K562 (cell line): ENCODE results near the gene REX1BD. TPM values are rescaled to one million over a fixed set of nuclear protein-coding genes. Genes with fewer than 3 reads are reported as not detected.

Source experiments
- CBX8 ChIP-seq: fragments of 200-600 bp; sonication (generic); IDR thresholded peaks from 2 replicates; pipeline ENCODE4 v1.6.1; 2012; ENCODE audit warnings: borderline replicate concordance, mixed run types, low read depth, mild to moderate bottlenecking, moderate library complexity, mixed read lengths, low read length, control low read depth, inconsistent platforms; ENCODE audit not compliant: poor library complexity, severe bottlenecking; ENCODE audit errors: extremely low read depth
- ETS2 ChIP-seq: IDR thresholded peaks from 2 replicates; pipeline ENCODE4 v1.6.1; 2016; ENCODE audit warnings: borderline replicate concordance, missing genetic modification characterization, mild to moderate bottlenecking, moderate library complexity, missing compliant biosample characterization; ENCODE audit not compliant: poor library complexity, severe bottlenecking
- FOXJ2 ChIP-seq: fragments of 200-800 bp; sonication (Bioruptor generic); IDR thresholded peaks from 2 replicates; pipeline ENCODE4 v1.6.1; 2016; ENCODE audit warnings: missing genetic modification characterization, missing compliant biosample characterization
- HDAC6 ChIP-seq: IDR thresholded peaks from 2 replicates; pipeline ENCODE4 v1.6.1; 2012; ENCODE audit warnings: low read depth, mild to moderate bottlenecking, control low read depth, inconsistent platforms, low read length, moderate library complexity
- HLTF ChIP-seq: fragments of 450-650 bp; IDR thresholded peaks from 2 replicates; pipeline ENCODE4 v1.6.1; 2016
- HNRNPLL ChIP-seq: fragments of 200-400 bp; formaldehyde crosslinking; IDR thresholded peaks from 2 replicates; pipeline ENCODE4 v1.6.1; 2017; ENCODE audit warnings: low read length, low read depth, mild to moderate bottlenecking; ENCODE audit not compliant: poor library complexity, severe bottlenecking
- JUNB ChIP-seq: fragments of 450-650 bp; formaldehyde crosslinking; conservative IDR thresholded peaks from 2 replicates; pipeline ENCODE4 v1.4.0; 2020; ENCODE audit warnings: mild to moderate bottlenecking
- MXI1 ChIP-seq: IDR thresholded peaks from 2 replicates; pipeline ENCODE4 v1.6.1; 2011; ENCODE audit warnings: low read depth, mild to moderate bottlenecking, improper control_type of control experiment, low read length
- NCOA2 ChIP-seq, 2 experiments: fragments of 450-650 bp; IDR thresholded peaks; 2 replicates each; pipeline ENCODE4 v1.6.1; 2018; ENCODE audit warnings: mild to moderate bottlenecking in 2 of 2, moderate library complexity in 1 of 2; ENCODE audit not compliant: partially characterized antibody in 2 of 2
- NEUROD1 ChIP-seq: fragments of 150-350 bp; IDR thresholded peaks from 2 replicates; pipeline ENCODE4 v1.6.1; 2014; ENCODE audit warnings: borderline replicate concordance, low read length, low read depth; ENCODE audit not compliant: partially characterized antibody
- PRMT5 ChIP-seq: sonication (generic); formaldehyde crosslinking; IDR thresholded peaks from 2 replicates; pipeline ENCODE4 v1.5.0; 2020; ENCODE audit warnings: missing genetic modification reagents
- RBM39 ChIP-seq: fragments of 200-400 bp; formaldehyde crosslinking; optimal IDR thresholded peaks from 2 replicates; pipeline ENCODE3; 2018; ENCODE audit warnings: low read depth, low read length
- SIN3B ChIP-seq: fragments of 450-650 bp; IDR thresholded peaks from 2 replicates; pipeline ENCODE4 v1.6.1; 2017; ENCODE audit warnings: low read depth, mild to moderate bottlenecking, moderate library complexity
- SREBF2 ChIP-seq: sonication (generic); formaldehyde crosslinking; IDR thresholded peaks from 2 replicates; pipeline ENCODE4 v1.4.0; 2020; ENCODE audit warnings: mild to moderate bottlenecking, missing genetic modification reagents
- TAF15 ChIP-seq: fragments of 200-400 bp; formaldehyde crosslinking; IDR thresholded peaks from 2 replicates; pipeline ENCODE4 v1.6.1; 2017; ENCODE audit warnings: mild to moderate bottlenecking, low read depth, low read length, moderate library complexity
- TCFL5 ChIP-seq: fragments of 250-450 bp; sonication (Bioruptor Pico); conservative IDR thresholded peaks from 2 replicates; pipeline ENCODE4 v1.6.1; 2021; ENCODE audit warnings: mild to moderate bottlenecking, moderate library complexity, matching md5 sums
- ZBED1 ChIP-seq: IDR thresholded peaks from 2 replicates; pipeline ENCODE4 v1.6.1; 2014
- ZKSCAN3 ChIP-seq: fragments of 250-450 bp; sonication (Bioruptor Pico); IDR thresholded peaks from 2 replicates; pipeline ENCODE4 v1.4.0; 2020
- ZNF12 ChIP-seq: sonication (generic); formaldehyde crosslinking; IDR thresholded peaks from 2 replicates; pipeline ENCODE4 v1.4.0; 2020; ENCODE audit warnings: mild to moderate bottlenecking, missing genetic modification reagents
- ZNF165 ChIP-seq: fragments of 250-450 bp; sonication (Bioruptor Pico); IDR thresholded peaks from 2 replicates; pipeline ENCODE4 v1.4.0; 2020; ENCODE audit warnings: borderline replicate concordance
- ZNF778 ChIP-seq: fragments of 450-650 bp; formaldehyde crosslinking; IDR thresholded peaks from 2 replicates; pipeline ENCODE4 v1.4.0; 2020; ENCODE audit warnings: mild to moderate bottlenecking, moderate library complexity
- polyA plus RNA-seq, 8 experiments: library from polyadenylated mRNA; depleted of rRNA in 4 of 8; stranded (reverse) in 5 of 8; unstranded in 3 of 8; fragments of >200 nt; fragmentation: Nextera tagmentation in 2 of 8; fragmentation: Illumina TruSeq in 1 of 8; extraction: Ambion mirVana in 2 of 8; extraction: Trizol in 1 of 8; gene quantifications; 2 replicates each; pipeline versions ENCODE4 v1.2.1 to v1.2.3, GENCODE V29; 2011 to 2014; ENCODE audit warnings: inconsistent platforms in 1 of 8, missing spikeins in 1 of 8
- total RNA-seq, 7 experiments: library from RNA; depleted of rRNA in 6 of 7; stranded (reverse); fragments of >200 nt in 6 of 7; fragmentation: Illumina TruSeq in 2 of 7; extraction: Trizol in 2 of 7; gene quantifications; 2 replicates each; pipeline versions ENCODE4 v1.2.1 to v1.2.3, GENCODE V29; 2011 to 2021; ENCODE audit warnings: low replicate concordance in 1 of 7
- TF ChIP-seq, protein P1 (sequence below): sonication (generic); formaldehyde crosslinking; IDR thresholded peaks from 2 replicates; pipeline ENCODE4 v1.8.1; 2023; ENCODE audit warnings: mild to moderate bottlenecking, missing genetic modification reagents
- TF ChIP-seq, protein P2 (sequence below): sonication (generic); formaldehyde crosslinking; IDR thresholded peaks from 2 replicates; pipeline ENCODE4 v1.5.0; 2020; ENCODE audit warnings: missing genetic modification reagents
- TF ChIP-seq, protein P3 (sequence below): IDR thresholded peaks from 2 replicates; pipeline ENCODE4 v1.6.1; 2011; ENCODE audit not compliant: insufficient read length; ENCODE audit errors: extremely low read depth
- TF ChIP-seq, protein P4 (sequence below): fragments of 450-650 bp; formaldehyde crosslinking; IDR thresholded peaks from 2 replicates; pipeline ENCODE4 v1.4.0; 2022; ENCODE audit warnings: missing genetic modification characterization

The REX1BD gene
- total and polyA plus RNA-seq, 9 of the 15 experiments (the other 6 are each of a cell fraction or from before 2014, with no cell fraction given) = 1.9 to 136 (median 13.8) TPM

DNA sequence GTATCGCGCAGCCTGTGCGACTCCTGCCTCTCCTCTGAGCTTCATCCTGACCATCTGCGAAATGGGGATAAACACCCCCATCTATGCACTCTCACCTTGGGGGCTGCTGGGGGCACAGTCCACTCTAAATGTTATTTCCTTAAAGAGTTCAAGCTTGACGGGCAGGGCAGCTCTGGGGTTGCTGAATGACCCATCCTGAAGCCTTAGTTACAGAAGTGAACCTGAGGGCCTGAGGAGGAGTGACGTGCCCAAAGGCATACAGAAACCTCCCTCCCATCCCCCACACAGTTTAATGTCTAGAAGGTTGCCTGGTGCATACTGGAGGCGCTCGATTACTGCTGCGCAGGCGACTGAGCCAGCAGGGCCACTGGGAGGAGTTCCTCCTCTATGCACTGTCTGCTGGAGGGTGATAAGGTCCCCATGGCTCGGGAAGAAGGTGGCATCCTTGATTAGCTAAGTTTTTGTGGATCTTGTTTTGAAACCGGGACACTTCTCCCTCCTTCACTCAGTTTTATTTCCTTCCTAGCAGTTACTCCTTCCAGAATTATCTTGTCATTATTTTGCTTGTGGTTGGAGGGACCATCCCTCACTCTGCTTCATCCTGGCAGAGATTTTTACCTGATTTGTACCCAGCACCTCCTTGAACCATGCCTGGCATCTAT is 44.7 kb upstream of the REX1BD start (continued):
- TF ChIP-seq, protein P1, sequence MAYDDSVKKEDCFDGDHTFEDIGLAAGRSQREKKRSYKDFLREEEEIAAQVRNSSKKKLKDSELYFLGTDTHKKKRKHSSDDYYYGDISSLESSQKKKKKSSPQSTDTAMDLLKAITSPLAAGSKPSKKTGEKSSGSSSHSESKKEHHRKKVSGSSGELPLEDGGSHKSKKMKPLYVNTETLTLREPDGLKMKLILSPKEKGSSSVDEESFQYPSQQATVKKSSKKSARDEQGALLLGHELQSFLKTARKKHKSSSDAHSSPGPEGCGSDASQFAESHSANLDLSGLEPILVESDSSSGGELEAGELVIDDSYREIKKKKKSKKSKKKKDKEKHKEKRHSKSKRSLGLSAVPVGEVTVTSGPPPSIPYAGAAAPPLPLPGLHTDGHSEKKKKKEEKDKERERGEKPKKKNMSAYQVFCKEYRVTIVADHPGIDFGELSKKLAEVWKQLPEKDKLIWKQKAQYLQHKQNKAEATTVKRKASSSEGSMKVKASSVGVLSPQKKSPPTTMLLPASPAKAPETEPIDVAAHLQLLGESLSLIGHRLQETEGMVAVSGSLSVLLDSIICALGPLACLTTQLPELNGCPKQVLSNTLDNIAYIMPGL = no peak
- TF ChIP-seq, protein P2, sequence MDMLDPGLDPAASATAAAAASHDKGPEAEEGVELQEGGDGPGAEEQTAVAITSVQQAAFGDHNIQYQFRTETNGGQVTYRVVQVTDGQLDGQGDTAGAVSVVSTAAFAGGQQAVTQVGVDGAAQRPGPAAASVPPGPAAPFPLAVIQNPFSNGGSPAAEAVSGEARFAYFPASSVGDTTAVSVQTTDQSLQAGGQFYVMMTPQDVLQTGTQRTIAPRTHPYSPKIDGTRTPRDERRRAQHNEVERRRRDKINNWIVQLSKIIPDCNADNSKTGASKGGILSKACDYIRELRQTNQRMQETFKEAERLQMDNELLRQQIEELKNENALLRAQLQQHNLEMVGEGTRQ (CRISPR knock-in tag) = no peak
- TF ChIP-seq ZNF778 (CRISPR knock-in tag) = no peak
- TF ChIP-seq SIN3B = no peak
- TF ChIP-seq ZBED1 = peak; percentile 82; the same call in 1 of the 2 replicates
- TF ChIP-seq HLTF = peak; percentile 76; the same call in 1 of the 2 replicates
- peak; percentile 75; the same call in 1 of the 2 replicates for TF ChIP-seq MXI1
- TF ChIP-seq, protein P3, sequence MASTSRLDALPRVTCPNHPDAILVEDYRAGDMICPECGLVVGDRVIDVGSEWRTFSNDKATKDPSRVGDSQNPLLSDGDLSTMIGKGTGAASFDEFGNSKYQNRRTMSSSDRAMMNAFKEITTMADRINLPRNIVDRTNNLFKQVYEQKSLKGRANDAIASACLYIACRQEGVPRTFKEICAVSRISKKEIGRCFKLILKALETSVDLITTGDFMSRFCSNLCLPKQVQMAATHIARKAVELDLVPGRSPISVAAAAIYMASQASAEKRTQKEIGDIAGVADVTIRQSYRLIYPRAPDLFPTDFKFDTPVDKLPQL = peak; percentile 13
- no peak for TF ChIP-seq HDAC6
- TF ChIP-seq TCFL5 (CRISPR knock-in tag) = no peak
- no peak for TF ChIP-seq PRMT5
- no peak for TF ChIP-seq ZNF165 (CRISPR knock-in tag)
- TF ChIP-seq ZKSCAN3 (CRISPR knock-in tag) = no peak
- no peak for TF ChIP-seq RBM39
- TF ChIP-seq, protein P4, sequence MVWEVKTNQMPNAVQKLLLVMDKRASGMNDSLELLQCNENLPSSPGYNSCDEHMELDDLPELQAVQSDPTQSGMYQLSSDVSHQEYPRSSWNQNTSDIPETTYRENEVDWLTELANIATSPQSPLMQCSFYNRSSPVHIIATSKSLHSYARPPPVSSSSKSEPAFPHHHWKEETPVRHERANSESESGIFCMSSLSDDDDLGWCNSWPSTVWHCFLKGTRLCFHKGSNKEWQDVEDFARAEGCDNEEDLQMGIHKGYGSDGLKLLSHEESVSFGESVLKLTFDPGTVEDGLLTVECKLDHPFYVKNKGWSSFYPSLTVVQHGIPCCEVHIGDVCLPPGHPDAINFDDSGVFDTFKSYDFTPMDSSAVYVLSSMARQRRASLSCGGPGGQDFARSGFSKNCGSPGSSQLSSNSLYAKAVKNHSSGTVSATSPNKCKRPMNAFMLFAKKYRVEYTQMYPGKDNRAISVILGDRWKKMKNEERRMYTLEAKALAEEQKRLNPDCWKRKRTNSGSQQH (CRISPR knock-in tag) = no peak
- TF ChIP-seq ETS2 (tag) = no peak
- no peak for TF ChIP-seq SREBF2 (CRISPR knock-in tag)
- no peak for TF ChIP-seq CBX8
- no peak for TF ChIP-seq HNRNPLL
- no peak for TF ChIP-seq ZNF12 (CRISPR knock-in tag)
- TF ChIP-seq NEUROD1 = peak; percentile 90
- TF ChIP-seq FOXJ2 = no peak
- no peak for TF ChIP-seq JUNB (CRISPR knock-in tag)
- no peak for TF ChIP-seq TAF15
- no peak for TF ChIP-seq NCOA2 (IDR thresholded peaks at IDR 0.05; ENCODE audit: partially characterized antibody in 2 of 2)
